ENCODE measurements around the gene POLQ. TPM values are rescaled to one million over a fixed set of nuclear protein-coding genes. Genes with fewer than 3 reads are reported as not detected.

Gene POLQ
- total and polyA plus RNA-seq, 2 of the 8 experiments (the other 6 are each of a cell fraction or from before 2014, with no cell fraction given): 3.6 to 15.3 TPM

DNA sequence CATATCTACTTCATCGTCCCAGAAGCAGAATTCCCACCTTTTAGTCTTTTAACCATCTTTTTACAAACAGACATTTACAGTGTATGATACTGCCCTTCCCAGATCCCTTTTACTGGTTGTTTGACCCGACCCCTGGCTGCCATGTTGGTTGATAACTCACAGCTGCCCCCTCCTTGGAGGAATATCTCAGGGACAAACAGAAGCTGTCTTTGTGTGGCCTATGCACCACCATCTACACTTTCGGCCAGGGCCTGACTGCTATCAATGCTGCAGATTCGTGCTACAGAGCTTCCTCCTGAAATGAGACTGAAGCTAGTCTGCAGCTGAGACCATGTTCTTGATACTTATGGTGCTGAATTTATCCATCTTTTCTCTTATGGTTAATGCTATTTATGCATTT lies 6.6 kb upstream of the POLQ start:
- H3K27me3 ChIP-seq (replicated peaks in 1 of 4; ENCODE audit: control insufficient read depth in 3 of 4, extremely low read depth in 1 of 4, insufficient read depth in 3 of 4, low read length in 3 of 4): no peaks in the 10 kb centered on the region
- H3K79me1 ChIP-seq (ENCODE audit: low read depth, low read length): no peaks in the 10 kb centered on the region
- TF ChIP-seq RFX5 (IDR thresholded peaks at IDR 0.05; ENCODE audit: borderline replicate concordance, low read depth, low read length) (no peak), RAD21 (IDR thresholded peaks at IDR 0.05 in 1 of 2, conservative IDR thresholded peaks at IDR 0.05 in 1 of 2; ENCODE audit: low read depth in 2 of 2, low read length in 2 of 2) (no peak), CEBPB (IDR thresholded peaks at IDR 0.05; ENCODE audit: low read depth, low read length) (no peak), GABPA (IDR thresholded peaks at IDR 0.05; ENCODE audit: borderline replicate concordance, insufficient read depth, low read length) (no peak)
- H4K91ac ChIP-seq (replicated peaks; ENCODE audit: insufficient read length, low read length): no peak overlapping the region
- H4K5ac ChIP-seq (ENCODE audit: insufficient read length, low read depth, low read length): no peak overlapping the region
- no peak overlapping the region for H2BK12ac ChIP-seq (ENCODE audit: low read depth, low read length)
- H2BK20ac ChIP-seq (ENCODE audit: low read length): no peak overlapping the region
- H2BK15ac ChIP-seq (ENCODE audit: low read length): no peak overlapping the region
- no peak overlapping the region for H3K56ac ChIP-seq (replicated peaks; ENCODE audit: insufficient read length, low read depth, low read length)
- no peaks in the 10 kb centered on the region for H3K9me3 ChIP-seq (ENCODE audit: insufficient read depth in 2 of 2, low read depth in 1 of 2, low read length in 1 of 2)
- no peak overlapping the region for H2AK5ac ChIP-seq (ENCODE audit: low read depth, low read length)
- peak overlapping the region; percentile 28; the same call in 1 of the 2 replicates for H2AFZ ChIP-seq (ENCODE audit: low read length)
- no peak overlapping the region for H3K18ac ChIP-seq (ENCODE audit: extremely low read depth, low read length)
- H4K8ac ChIP-seq (ENCODE audit: extremely low read depth, insufficient read depth, low read length): no peak overlapping the region
- H3K9ac ChIP-seq (replicated peaks in 1 of 4; ENCODE audit: extremely low read depth in 1 of 4, low read depth in 3 of 4, low read length in 3 of 4): no peak overlapping the region
- 79% methylated on average over 4 of the region's 4 CpGs; no CpG with 5 or more reads in 1 of the 2 experiments for WGBS, 2 experiments (ENCODE audit: extremely low coverage in 1 of 2, insufficient coverage in 1 of 2, insufficient read length in 1 of 2, insufficient replicate concordance in 2 of 2, low coverage in 1 of 2, low lambda C conversion rate in 2 of 2, missing lambda C conversion rate in 1 of 2)
- DNase-seq (ENCODE audit: low read depth in 1 of 2, low spot score in 2 of 2) (no peak), FAIRE-seq (no peak)
- H3K36me3 ChIP-seq (ENCODE audit: control insufficient read depth in 2 of 4, insufficient read depth in 4 of 4, low read length in 3 of 4): no peaks in the 10 kb centered on the region
- H3K4me1 ChIP-seq (replicated peaks in 1 of 4; ENCODE audit: control insufficient read depth in 3 of 4, insufficient read depth in 4 of 4, low read length in 3 of 4): no peaks in the 10 kb centered on the region
- ChIA-PET POLR2A (ENCODE audit: partially characterized antibody) (interaction anchor here (1.9 kb wide), 1 partner anchor 41 kb away, joined by 8 read pairs; the partner anchor contains the start of gene FBXO40), CTCF (ENCODE audit: partially characterized antibody) (interaction anchor here (0.9 to 1.6 kb wide), 4 partner anchors 74 to 177 kb away, joined by 3 to 6 read pairs (median 4); no protein-coding TSS in a partner anchor)
- H3K23me2 ChIP-seq (ENCODE audit: low read depth, low read length): no peaks in the 10 kb centered on the region
- no peaks in the 10 kb centered on the region for H3K79me2 ChIP-seq (ENCODE audit: control insufficient read depth in 1 of 2, insufficient read depth in 2 of 2, low read length in 2 of 2)
- H3K4me3 ChIP-seq (ENCODE audit: extremely low read depth in 1 of 4, insufficient read depth in 2 of 4, low read depth in 3 of 4, low read length in 4 of 4): no peak overlapping the region
- H3K14ac ChIP-seq (ENCODE audit: insufficient read length): no peak overlapping the region
- no peak overlapping the region for H2BK120ac ChIP-seq (replicated peaks; ENCODE audit: low read depth, low read length)
- H3K23ac ChIP-seq (ENCODE audit: insufficient read length): no peak overlapping the region
- H3K4me2 ChIP-seq (ENCODE audit: insufficient read depth in 1 of 2, low read depth in 2 of 2, low read length in 2 of 2): no peak overlapping the region
- no peak overlapping the region for H3K4ac ChIP-seq (replicated peaks; ENCODE audit: insufficient read length, low read depth, low read length)
- H4K20me1 ChIP-seq (replicated peaks in 1 of 2; ENCODE audit: control insufficient read depth in 1 of 2, insufficient read depth in 2 of 2, low read length in 2 of 2): no peaks in the 10 kb centered on the region
- H3K27ac ChIP-seq (ENCODE audit: low read depth, low read length): no peak overlapping the region
- H2BK5ac ChIP-seq (ENCODE audit: low read depth, low read length): no peak overlapping the region
